Mesothelial cell of epicardium (in vitro differentiated cells): ENCODE measurements around the gene PAX7. TPM values are rescaled to one million over a fixed set of nuclear protein-coding genes. Genes with fewer than 3 reads are reported as not detected.
A peak's percentile ranks its signal among the peaks of the same experiment; 100 is the strongest.

ENCODE experiments used
- DNase-seq, 2 experiments: peaks; one replicate each; pipeline ENCODE4 v3.0.0; 2021; ENCODE audit warnings: low spot score in 2 of 2; ENCODE audit not compliant: unreplicated experiment in 2 of 2
- H3K27ac Mint-ChIP-seq: 2 replicates; pipeline ENCODE4 v1.8.0; 2021; ENCODE audit warnings: mixed read lengths
- H3K27me3 Mint-ChIP-seq: 2 replicates; pipeline ENCODE4 v1.8.0; 2021; ENCODE audit warnings: low read depth, mixed read lengths
- H3K36me3 Mint-ChIP-seq: 2 replicates; pipeline ENCODE4 v1.8.0; 2021; ENCODE audit warnings: mixed read lengths
- H3K4me1 Mint-ChIP-seq: 2 replicates; pipeline ENCODE4 v1.8.0; 2021; ENCODE audit warnings: mixed read lengths
- H3K4me3 Mint-ChIP-seq: 2 replicates; pipeline ENCODE4 v1.8.0; 2021; ENCODE audit warnings: mild to moderate bottlenecking, moderate library complexity, mixed read lengths
- H3K9me3 Mint-ChIP-seq: 2 replicates; pipeline ENCODE4 v1.8.0; 2021; ENCODE audit warnings: mixed read lengths
- total RNA-seq: library from RNA; stranded (reverse); gene quantifications from 3 replicates; pipeline ENCODE4 v1.2.1, GENCODE V29; 2021
- TF ChIP-seq, protein P1 (sequence below): fragments of 200-600 bp; sonication (generic); IDR thresholded peaks from one replicate; pipeline ENCODE4 v1.5.0; 2021; ENCODE audit warnings: antibody characterized with exemption; ENCODE audit not compliant: unreplicated experiment

PAX7 gene
- total RNA-seq, 1 donor from 2014 or later: not detected

DNA sequence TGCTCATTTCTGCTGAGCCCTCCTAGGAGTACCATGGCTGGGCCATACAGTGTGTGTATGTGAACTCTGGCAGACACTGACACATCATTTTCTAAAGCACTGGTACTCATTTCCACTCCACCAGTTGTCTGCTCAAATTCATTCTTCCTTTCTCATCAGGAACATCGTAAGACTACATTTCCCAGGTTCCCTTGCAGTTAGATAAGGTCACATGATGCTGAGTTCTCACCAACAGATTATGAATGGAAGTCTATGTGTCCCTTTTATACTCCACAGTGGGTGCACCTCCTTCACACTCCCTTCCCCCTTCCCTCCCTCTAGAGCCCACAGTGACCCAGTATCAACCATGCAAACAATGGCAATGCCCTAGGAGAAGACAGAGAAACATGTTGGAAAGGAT lies 38.3 kb upstream of the PAX7 start:
- no peak overlapping the region for H3K27ac Mint-ChIP-seq
- no peak overlapping the region for H3K4me3 Mint-ChIP-seq
- H3K9me3 Mint-ChIP-seq: no peaks in the 10 kb centered on the region
- no peak for DNase-seq
- TF ChIP-seq, protein P1, sequence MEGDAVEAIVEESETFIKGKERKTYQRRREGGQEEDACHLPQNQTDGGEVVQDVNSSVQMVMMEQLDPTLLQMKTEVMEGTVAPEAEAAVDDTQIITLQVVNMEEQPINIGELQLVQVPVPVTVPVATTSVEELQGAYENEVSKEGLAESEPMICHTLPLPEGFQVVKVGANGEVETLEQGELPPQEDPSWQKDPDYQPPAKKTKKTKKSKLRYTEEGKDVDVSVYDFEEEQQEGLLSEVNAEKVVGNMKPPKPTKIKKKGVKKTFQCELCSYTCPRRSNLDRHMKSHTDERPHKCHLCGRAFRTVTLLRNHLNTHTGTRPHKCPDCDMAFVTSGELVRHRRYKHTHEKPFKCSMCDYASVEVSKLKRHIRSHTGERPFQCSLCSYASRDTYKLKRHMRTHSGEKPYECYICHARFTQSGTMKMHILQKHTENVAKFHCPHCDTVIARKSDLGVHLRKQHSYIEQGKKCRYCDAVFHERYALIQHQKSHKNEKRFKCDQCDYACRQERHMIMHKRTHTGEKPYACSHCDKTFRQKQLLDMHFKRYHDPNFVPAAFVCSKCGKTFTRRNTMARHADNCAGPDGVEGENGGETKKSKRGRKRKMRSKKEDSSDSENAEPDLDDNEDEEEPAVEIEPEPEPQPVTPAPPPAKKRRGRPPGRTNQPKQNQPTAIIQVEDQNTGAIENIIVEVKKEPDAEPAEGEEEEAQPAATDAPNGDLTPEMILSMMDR: no peak
- peaks cover 60% of the 10 kb centered on the region for H3K27me3 Mint-ChIP-seq
- H3K36me3 Mint-ChIP-seq: no peaks in the 10 kb centered on the region
- H3K4me1 Mint-ChIP-seq: no peaks in the 10 kb centered on the region

DNA sequence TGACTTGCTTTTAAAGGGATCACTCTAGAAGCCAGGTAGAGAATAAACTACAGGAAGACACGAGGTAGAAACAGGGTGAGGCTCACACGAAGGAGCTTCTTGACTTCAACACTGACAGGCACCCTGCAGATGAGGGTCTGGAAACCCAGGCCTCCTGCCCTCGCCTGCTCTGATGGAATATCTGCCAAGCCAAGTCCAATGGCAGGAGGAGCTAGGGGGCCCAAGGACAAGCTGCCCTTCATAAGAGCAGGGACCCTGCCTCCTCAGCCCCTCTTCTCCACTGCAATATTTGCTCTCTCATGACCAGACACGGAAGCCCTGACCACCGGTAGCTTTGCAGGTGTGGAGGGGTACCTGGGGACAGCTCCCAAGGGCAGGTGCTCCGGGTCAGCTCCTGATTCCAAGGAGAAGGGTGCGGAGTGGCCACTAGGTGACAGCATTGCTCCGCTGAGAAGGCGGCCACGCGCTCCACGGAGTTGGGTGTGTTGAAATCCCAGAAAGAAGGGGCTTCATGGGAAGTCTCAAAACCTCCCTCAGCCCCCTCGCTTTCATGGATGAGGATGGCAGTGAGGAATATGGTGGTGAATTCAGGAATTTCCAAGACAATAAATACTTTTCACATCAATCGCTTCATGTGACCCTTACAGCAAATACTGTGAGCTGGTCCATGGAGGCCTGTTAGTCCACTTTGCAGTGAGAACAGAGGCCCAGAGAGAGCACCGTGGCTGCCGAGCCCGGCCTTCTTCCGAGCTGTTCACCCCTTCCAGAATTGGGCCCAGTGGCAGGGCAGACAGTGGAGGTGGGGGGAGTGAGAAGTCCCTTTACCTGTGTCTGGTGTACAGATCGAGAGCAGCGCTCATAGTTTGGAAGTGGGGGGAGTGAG lies 33.2 kb upstream of the PAX7 start:
- Mint-ChIP-seq H3K36me3 (no peaks in the 10 kb centered on the region), H3K27me3 (peaks cover 71% of the 10 kb centered on the region), H3K9me3 (no peaks in the 10 kb centered on the region), H3K27ac (no peak overlapping the region), H3K4me1 (peaks cover 4% of the 10 kb centered on the region), H3K4me3 (no peak overlapping the region)
- DNase-seq: peak; percentile 60 to 84
- TF ChIP-seq, protein P1: peak; percentile 91

DNA sequence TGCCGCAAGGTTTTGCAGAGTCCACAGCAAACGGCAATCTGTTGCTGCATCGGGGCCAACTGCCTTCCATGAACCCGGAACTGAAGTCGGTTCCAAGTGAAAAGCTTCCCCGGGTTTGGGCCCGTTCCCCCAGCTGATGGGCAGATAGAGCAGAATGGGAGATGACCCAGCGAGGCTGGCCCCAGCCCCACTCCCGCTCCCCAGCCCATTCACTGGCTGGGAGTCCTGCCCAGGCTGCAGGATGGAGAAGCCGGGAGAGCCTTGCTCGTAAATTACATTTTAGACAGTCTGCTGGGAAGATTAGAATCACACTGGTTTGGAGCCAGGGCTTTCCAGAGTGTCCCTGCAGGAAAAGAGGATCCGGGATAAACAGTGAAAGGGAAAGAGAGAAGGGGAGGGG lies 31.6 kb upstream of the PAX7 start:
- H3K27me3 Mint-ChIP-seq: peaks cover 66% of the 10 kb centered on the region
- H3K36me3 Mint-ChIP-seq: no peaks in the 10 kb centered on the region
- no peak overlapping the region for H3K27ac Mint-ChIP-seq
- TF ChIP-seq, protein P1: no peak
- H3K4me1 Mint-ChIP-seq: peaks cover 4% of the 10 kb centered on the region
- no peak overlapping the region for H3K4me3 Mint-ChIP-seq
- H3K9me3 Mint-ChIP-seq: no peaks in the 10 kb centered on the region
- DNase-seq: no peak

DNA sequence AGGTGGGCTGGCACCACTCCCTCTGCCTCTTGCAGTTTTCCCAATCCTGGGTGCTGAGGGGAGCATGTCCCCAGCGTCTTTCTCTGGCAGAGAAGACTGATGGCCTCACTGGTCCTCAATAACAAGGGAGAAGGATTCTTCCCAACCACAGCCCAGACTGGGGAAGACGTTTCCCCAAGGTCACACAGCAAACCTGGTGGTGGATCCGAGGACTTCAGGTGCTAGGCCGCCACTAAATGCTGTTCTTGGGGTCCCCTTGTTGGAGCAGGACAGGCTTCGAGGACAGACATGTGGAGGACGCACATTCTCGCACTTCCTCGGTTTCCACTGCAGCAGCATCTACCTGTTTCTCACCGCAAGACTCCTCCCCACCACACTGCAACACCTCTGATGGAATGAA lies 30.9 kb upstream of the PAX7 start:
- TF ChIP-seq, protein P1: peak; percentile 55
- Mint-ChIP-seq H3K27ac (no peak overlapping the region), H3K36me3 (no peaks in the 10 kb centered on the region), H3K9me3 (no peaks in the 10 kb centered on the region), H3K27me3 (peaks cover 63% of the 10 kb centered on the region), H3K4me3 (no peak overlapping the region), H3K4me1 (peaks cover 4% of the 10 kb centered on the region)
- no peak for DNase-seq

DNA sequence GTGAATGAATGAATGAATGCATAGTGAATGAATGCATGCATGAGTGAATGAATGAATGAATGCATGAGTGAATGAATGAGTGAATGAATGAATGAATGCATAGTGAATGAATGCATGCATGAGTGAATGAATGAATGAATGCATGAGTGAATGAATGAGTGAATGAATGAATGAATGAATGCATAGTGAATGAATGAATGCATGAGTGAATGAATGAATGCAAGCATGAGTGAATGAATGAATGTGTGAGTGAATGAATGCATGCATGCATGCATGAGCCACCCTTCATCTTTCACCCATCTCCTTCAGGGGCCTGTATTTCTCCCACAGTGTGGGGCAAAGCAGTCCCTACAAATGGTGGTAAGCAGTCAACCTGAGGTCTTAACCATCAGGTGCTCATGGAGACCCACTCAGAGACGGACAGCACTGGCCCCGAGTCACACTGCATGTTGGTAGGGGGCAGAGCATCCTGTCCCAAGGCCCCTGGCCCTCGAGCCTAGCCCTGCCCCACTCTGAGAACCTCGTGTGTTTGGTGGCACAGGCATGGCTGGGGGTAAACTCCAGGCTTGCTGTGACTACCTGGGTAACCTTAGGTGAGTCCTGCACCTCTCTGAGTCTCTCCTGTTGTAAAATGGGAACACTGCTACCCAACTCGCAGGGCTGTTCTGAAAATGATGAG lies 28.0 kb upstream of the PAX7 start:
- DNase-seq: no peak
- Mint-ChIP-seq H3K27ac (no peak overlapping the region), H3K4me1 (peaks cover 11% of the 10 kb centered on the region), H3K9me3 (no peaks in the 10 kb centered on the region), H3K27me3 (peaks cover 68% of the 10 kb centered on the region), H3K4me3 (no peak overlapping the region), H3K36me3 (no peaks in the 10 kb centered on the region)
- TF ChIP-seq, protein P1: no peak
